SIG-M5 treated with dmso at 0.1 percent for 504 hours (cell line): ENCODE results near the gene CACNA1C.

Experiments
- DNase-seq: peaks from one replicate; lab custom pipeline; 2025; ENCODE audit not compliant: unreplicated experiment; lab: John Stamatoyannopoulos, UW

The CACNA1C gene

DNA sequence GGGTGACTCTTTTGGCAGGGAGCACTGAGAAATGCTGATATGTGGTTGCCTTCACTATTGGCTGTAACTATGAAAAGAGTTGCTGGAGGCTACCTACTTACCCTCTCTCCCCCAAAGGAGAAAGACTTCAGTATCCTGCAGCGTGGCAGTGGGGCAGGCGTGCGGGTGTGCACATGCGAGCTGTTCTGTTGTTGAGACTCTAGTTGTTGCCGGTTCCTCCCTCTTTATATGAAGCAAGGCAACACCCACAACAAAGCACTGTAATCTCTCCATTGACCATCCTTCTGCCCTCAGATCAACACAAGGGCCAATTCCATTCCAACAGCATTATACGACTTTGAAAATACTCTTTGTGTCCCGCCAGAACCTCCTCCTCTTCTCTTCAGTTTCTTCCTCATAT, 259.4 kb downstream of the CACNA1C start:
- no peak for DNase-seq

DNA sequence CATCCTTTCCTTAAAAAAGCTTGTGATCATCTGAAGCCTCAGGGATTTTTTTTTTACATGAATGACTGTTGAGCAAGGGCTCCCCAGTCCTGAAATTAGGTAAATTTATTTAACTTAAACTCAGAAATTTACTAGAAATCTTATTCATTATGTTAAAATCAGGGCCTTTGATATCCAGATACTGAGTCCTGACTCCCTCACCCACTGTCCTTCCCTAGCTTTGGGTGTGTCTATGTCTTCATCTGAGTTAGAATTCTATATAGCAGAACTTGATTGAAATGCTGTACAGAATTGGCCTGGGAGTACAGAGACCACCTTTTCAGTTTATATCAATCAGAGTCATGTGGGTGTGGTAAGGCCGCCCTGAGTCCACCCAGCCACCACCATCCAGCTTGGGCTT, 260.0 kb downstream of the CACNA1C start:
- DNase-seq = no peak

GRCh38 chr12:2314492-2314891, 261.7 kb downstream of the CACNA1C start:
- DNase-seq = no peak

- DNase-seq = no peak
These were observed 265.0 kb downstream of the CACNA1C start for GRCh38 chr12:2317772-2318171.

- no peak for DNase-seq
These were observed 265.5 kb downstream of the CACNA1C start for GRCh38 chr12:2318286-2318685.

- no peak for DNase-seq
These were observed 266.3 kb downstream of the CACNA1C start for GRCh38 chr12:2319136-2319535.

GRCh38 chr12:2319737-2320506, 267.1 kb downstream of the CACNA1C start:
- DNase-seq = no peak

DNA sequence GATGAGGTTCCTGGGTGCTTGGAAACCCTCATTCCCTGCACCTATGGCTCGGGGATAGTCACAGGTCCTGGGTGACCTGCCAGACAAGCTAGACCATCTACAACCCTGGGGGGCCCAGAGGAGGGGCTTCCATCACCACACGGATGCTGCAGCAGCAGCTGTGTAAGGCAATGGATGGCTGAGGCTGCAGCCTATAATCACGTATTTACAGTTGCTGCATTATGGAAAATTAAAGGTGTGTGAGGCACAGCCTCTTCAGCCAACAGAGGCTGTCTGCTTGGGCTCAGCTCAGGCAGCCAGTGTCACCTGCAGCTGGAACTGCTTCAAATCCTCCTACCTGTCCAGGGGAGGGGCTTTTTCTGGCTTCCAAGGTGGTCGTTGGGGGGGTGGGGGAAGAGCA, 268.1 kb downstream of the CACNA1C start:
- DNase-seq = no peak

DNA sequence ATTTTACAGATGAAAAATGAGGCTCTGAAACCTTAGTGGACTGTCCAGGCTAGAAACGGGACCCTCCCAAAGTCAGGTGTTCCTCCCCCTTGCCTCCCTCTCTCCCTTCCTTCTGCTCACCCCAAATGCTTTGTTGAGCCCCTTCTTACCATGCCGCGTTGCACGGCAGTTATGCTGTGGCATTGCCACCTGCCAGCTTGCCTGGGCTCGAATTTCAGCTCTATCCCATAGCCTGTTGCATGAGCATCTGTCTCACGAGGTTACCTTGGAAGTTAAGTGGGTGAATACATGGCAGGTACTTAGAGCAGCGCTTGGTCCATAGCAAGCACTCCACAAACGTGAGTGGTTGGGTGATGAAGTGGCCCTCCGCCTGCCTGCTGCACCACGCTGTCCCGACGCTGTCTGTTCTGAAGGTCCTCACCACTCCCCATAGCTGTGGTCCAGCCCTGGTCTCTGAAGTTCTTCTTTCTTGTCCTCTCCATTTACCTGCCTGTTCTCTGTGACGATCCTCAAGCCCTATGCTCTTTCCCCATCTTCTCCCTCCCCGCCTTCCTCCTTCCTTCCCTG, 269.9 kb downstream of the CACNA1C start:
- no peak for DNase-seq

- DNase-seq = no peak
These were observed 270.9 kb downstream of the CACNA1C start for GRCh38 chr12:2323532-2324255.

- no peak for DNase-seq
These were observed 271.6 kb downstream of the CACNA1C start for GRCh38 chr12:2324387-2324786.

GRCh38 chr12:2325519-2325918, 272.7 kb downstream of the CACNA1C start:
- peak; percentile 13 for DNase-seq

- DNase-seq = no peak
These were observed 273.7 kb downstream of the CACNA1C start for GRCh38 chr12:2326470-2326869.

DNA sequence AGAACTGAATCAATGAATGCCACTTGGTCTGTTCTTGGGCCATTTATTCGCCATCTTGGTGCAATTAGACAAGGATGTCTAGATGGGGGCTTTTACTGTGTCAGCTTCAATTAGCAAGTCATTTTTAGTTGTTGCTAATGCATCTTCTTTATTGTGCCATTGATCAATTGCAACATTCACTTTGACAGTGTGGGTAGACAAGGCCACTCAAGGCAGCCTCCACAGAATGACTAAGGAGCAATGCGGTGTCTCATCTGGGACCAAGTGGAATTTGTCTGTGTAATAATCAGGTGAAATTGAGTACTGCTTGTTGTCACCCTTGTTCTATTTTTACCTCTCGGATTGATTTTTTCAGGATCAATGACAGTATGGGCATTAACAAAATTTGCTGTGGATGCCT, 275.9 kb downstream of the CACNA1C start:
- no peak for DNase-seq

DNA sequence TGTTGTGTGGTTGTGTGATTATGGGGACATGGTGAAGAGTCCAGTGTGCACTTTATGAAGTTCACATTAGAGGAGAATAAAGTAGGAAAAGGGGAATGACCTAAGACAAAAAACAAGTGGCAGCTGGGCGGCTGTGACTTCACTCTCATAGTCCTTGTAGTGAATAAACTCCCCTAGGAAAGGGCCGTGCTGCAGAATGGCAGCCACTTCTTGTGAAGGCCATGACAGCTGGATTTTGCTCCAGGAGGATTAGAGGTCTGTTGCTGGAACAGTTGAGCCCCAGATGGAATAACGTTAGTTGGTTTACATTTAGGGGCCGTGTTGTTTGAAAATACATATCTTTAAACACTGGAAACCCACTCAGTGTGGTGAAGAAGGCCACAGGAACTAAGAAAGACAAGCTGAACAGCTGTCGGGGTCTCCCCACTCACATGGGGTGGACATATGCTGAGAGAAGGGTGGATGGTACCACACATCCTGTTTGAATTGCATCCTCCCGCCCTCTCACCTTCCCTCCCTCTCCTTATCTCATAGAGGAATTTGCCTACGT, 276.9 kb downstream of the CACNA1C start:
- DNase-seq = no peak

GRCh38 chr12:2332236-2332635, 279.4 kb downstream of the CACNA1C start:
- no peak for DNase-seq

DNA sequence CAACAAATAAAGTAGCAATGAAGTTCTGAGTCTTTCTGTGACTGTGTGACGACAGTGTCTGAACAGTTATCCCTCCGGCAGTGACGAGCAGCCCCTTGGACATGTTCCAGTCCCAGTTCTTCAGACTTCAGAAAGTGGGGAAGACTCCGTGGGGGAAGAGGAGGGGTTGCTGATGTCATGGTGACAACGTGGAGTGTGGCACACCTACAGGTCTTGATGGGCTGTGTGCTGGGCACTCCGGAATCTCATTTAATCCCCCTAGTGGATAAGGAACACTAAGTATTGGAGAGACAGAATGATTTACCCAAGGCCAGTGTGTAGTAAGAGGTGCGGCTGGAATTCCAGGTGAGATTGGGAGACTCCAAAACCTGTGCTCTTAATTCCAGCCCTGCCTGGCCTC, 280.2 kb downstream of the CACNA1C start:
- no peak for DNase-seq

DNA sequence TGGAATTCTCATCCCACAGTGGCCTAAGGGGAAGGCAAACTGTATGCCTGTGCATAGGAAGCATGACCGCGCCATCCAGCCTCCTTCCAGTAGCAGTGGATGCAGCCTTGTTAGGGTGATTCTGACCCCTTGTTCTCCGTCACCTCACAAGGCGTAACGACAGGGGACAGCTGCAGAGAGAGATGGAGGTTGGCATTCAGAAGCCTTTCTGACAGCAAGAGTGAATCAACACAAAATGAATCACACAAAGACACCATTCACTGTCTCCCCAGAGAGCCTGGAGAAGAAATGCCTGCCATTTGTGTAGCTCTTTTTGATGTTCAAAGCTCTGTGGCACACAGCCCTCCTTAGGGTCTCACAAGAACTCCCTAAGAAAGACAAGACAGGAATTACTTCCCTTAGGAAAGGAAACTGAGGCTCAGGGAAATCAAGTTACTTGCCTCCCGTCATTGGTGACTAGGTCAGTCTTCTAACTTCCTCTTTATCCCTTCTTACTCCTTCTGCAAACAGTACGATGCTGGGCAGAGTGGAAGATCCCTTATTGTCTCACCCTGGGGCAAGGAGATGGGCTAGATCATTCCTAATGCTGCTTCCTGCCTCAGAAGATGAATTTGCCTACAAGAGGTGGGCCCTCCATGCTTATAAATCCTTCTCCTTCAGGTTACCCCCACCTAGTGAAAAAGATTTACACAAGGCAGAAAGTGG, 280.9 kb downstream of the CACNA1C start:
- no peak for DNase-seq

- DNase-seq = no peak
These were observed 281.5 kb downstream of the CACNA1C start for GRCh38 chr12:2334271-2334670.

DNA sequence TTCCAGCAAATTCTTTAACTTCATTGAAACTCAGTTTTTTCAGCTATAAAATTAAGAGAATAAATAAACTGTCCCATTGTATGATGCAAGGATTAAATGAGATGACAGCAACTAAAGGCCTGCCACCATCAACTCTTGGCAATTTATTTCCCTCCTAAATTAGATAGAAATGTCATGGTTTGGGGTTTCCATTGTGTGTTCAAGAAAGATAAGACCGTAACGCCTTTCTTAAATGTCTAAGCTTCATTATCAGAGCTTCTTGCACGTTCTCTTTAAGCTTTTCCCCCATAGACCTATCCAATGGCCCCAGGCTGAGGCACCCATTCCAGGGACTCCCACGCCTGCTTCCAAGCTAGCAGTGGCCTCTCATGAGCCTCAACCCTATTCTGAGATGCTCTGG, 281.9 kb downstream of the CACNA1C start:
- no peak for DNase-seq

- DNase-seq = no peak
These were observed 282.3 kb downstream of the CACNA1C start for GRCh38 chr12:2335109-2335508.
